NCI-H2227 (cell line): ENCODE data around the gene PLP2.
"Not testable (repeated sequence)": the region's sequence is repeated elsewhere in the genome, so short reads cannot be mapped to it uniquely, and the experiment has no call there.

Source experiments
- DNase-seq: peaks from one replicate; lab custom pipeline; 2025; ENCODE audit not compliant: unreplicated experiment; lab: John Stamatoyannopoulos, UW

Gene PLP2

DNA sequence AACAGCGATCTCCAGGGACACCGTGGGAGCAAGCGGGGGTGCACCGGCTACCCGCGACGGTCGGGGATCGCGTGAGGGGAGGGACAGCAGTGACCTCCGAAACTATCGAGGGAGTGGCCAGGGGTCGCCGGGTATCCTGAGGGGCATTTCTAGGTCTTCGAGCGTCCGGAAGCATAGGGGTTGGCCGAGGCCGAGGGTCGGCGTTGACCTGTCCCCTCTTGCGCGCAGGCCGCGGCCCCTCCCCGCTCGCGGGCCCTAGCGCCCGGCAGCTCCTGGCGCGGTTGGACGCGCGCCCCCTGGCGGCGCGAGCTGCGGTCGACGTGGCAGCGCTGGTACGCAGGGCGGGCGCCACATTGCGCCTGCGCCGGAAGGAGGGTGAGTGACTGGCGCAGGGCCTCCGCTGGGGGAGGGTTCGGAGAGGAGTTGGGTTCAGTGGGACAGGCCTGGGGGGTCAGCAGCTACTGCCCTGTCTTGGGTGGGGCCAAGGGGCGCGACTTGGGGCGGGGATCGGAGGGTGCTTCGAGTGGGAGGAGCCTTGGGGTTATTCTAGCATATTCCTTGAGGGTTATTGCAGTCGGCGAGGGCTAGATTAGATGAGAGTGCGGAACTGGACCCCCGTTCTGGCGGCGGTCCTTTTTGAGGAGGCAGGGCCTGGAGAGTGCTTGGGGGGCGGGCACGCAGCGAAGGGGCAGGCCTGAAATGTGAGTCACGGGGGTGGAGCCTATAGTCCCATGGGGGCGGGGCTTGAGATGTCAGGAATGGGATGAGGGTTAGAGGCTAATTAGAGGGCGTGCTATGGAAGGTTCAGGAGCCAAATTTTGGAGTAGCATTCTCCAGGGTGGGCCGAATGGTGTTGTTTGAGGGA, 7.9 kb upstream of the PLP2 start:
- DNase-seq, result peak; percentile 95

DNA sequence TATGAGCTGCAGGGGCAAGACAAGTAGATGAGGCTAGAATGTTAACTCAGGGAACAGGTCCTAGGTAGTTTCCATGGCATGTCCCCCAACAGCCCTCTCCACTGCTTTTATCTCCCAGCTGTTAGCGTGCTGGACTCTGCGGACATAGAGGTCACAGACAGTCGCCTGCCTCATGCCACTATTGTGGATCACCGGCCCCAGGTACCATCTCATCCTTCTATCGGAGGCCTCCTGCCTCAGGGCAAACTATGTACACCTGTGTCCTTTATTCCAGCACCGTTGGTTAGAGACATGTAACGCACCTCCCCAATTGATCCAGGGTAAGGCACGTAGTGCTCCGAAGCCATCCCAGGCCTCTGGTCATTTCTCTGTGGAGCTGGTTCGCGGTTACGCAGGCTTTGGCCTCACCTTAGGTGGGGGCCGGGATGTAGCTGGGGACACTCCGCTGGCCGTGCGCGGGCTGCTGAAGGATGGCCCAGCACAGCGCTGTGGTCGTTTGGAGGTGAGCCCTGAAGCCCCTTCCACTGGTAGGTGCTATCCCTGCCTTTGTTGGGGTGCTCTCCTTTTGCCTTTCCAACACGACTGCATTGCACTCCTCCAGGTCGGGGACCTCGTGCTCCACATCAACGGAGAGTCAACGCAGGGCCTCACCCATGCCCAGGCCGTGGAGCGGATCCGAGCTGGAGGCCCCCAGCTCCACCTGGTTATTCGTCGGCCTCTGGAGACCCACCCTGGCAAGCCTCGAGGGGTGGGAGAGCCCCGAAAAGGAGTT, 6.9 kb upstream of the PLP2 start:
- no peak for DNase-seq

GRCh38 chrX:49165901-49166881, 5.5 kb upstream of the PLP2 start:
- no peak for DNase-seq

DNA sequence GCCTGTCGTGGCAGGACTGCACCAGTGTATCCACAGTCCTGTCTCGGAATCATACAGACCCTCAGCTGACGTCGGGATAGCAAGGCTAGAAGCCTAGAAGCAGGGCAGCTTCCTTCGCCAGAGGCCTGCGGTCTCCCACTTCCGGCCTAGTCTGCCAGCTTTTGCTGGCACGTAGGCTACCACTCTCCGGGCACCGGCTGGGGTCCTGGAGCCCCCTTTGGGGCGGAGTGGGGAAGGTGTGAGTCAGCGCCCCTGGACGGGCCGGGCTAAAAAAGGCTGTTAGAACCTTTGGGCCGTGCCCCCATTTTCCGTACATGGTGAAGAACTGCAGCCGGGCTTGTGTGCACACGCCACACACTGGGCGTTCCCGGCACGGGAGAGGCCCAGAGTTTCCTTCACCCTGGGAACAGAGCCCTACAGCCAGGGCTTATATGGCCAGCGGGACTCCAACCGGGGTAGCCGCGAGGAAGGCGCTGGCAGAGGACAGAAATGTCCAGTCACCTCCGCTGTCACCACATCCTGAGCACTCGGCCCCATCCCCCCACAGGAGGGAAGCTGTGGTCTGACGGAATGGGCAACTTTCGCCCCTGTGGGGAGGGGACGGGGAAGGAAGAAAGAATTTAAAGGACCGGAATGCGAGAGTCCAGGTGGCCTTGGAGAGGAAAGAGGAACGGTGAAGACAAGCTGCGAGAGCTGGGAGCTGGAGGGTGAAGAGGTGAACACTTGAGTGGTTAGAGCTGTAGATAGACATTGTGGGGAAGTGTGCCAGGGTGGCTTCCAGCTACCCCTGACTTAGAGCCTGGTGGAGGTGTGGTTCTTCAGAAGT, 4.6 kb upstream of the PLP2 start:
- DNase-seq, result no peak

DNA sequence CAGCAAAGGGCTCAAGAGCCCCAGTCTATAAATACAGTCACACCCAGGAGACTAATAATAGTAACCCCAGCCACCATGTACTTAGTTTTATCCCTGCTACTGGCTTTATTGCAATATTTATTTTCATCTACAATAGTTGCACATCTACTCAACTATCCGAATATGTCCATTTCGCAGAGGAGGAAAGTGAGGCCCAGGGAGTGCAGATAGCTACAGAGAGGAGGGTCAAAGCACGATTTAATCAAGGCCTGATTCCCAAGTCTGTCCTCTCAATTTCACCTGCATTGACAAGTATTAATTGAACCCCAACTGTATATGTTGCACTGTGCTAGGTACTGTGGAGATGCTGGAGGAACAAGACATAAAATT, 4.0 kb upstream of the PLP2 start:
- no peak for DNase-seq

GRCh38 chrX:49172280-49172780, 632 bp downstream of the PLP2 start:
- peak; percentile 83 for DNase-seq

- DNase-seq, result not testable (repeated sequence)
Observed at GRCh38 chrX:49173544-49173943, 1.8 kb downstream of the PLP2 start.

DNA sequence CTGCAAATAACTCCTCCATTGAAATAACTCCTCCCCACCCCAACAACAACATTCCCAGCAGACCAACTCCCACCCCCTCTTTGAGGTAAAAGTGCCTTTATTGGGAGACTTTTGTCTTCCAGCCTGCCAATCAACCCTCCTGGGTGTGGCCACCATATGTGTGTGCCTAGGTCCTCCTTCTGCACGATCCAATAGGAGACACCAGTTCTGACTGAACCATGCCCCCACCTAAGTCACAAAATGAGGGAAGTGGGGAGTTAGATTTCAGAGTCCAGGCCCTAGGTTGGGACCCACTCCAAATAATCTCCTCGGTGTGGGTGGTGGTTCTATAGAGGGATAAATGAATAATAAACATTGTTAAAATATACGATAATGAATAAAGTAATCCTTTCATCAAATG, 3.0 kb downstream of the PLP2 start:
- no peak for DNase-seq

DNA sequence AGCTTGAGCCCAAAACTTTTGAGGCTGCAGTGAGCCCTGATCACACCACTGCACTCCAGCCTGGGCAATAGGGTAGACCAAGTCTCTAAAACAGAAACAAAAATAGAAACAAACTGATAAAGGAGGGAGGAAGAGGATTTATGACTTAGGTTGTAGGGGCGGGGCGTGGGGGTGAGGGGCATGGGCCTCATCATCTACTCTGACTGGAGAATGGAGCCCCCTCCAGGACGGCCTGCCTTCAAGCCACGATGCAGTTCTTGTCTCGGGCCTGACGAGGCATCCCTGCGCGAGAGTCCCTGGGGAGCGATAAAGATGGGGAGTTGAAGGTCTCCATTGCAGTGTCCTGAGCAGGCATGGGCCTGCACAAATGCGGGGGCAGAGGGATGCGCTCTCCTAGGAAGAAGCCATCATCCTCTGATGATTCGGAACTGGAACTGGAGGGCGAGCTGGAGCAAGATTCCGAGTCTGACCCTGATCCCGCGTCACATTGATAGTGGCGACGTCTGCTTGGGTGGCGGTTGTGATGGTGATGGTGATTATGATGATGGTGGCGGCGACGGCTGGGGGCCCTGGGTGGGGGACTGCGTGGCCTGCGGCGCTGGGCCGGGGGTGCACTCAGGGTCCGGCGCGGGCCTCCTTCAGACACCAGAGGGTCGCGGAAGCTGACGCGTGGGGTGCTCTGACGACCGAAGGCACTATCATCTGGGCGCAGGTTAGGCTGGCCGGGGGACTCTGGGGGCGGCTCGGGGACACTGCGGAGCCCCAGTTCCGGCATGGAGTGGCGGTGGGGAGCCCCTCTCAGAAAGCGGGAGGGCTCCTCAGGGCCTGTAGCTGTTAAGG, 4.0 kb downstream of the PLP2 start:
- DNase-seq, result no peak

- DNase-seq, result no peak
Observed at GRCh38 chrX:49176421-49177326, 5.0 kb downstream of the PLP2 start.

DNA sequence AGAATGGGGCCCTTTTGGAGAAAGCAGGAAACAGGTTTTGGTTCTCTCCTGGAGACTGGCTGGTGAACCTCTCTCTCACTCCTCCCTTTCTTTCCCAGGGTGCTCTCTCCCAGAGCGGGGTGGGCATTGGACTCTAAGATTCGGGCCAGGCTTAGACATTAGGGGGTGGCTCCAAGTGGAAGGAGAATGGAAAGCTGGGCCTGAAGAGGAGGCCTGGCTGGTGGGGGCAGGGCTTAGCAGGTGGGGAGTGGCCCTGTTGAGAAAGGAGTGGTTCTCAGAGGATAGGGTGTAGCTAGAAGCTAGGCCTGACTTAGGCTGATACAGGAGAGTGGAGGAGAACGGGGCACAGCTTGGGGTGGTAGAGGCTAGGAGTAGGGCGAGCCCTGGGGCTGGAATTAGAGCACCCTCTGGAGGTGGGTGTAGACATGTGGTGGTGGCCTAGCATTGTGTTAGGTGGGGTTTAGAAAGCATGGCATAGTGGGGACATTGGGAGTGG, 5.7 kb downstream of the PLP2 start:
- DNase-seq, result no peak

GRCh38 chrX:49177873-49178480, 6.3 kb downstream of the PLP2 start:
- DNase-seq, result no peak

GRCh38 chrX:49178537-49178936, 6.8 kb downstream of the PLP2 start:
- no peak for DNase-seq

GRCh38 chrX:49179358-49179757, 7.7 kb downstream of the PLP2 start:
- no peak for DNase-seq

- no peak for DNase-seq
Observed at GRCh38 chrX:49183701-49184281, 12.1 kb downstream of the PLP2 start.

DNA sequence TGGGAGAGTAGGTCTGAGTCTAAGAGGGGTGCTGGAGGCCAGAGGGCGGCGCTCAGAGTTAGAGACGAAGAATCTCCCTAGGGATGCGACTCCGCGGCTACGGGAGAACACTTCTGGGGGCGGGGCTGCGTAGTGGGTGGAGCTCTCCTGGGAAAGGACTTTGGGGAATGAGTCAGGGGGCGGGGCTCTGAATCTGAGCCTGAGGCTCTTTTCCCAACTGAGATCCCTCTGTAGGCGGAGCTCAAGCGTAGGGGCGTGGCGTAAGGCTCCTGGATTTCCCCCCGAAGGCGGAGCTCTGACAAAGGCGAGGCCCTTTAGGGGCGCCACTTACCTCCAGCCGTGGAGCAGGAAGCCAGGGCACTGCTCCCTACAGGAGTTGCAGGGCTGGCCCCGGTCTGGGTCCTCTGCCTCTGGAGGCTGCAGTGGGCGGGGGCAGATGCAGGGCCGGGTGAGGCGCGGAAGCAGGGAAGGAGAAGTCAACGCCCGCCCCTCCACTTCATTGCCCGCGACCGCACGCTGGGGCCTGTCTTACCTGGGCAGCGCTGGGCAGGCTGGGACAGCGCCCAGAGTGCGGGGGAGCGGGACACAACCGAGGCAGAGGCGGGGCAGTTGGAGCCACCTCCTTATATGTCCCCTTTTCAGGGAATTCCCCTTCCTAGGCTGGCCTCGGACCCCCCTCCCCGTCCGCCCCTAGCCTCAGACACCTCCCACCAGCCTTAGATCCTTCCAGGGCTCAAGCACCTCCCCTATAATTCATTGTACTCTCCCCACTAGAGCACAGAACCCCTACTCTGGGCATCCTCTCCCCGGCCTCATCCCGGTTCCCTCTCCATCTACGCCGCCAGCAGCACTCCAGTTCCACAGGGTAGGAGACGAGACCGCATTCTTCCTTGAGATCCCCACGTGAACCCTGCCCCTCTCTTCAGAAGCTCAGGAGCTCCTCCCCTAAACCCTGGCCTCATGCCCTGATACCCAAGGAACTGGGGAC, 12.9 kb downstream of the PLP2 start:
- peak; percentile 80 for DNase-seq
